H1 (cell line): ENCODE measurements around the gene C2CD3. TPM values are rescaled to one million over a fixed set of nuclear protein-coding genes. Genes with fewer than 3 reads are reported as not detected.

Experiments
- CTCF ChIA-PET: fragments of 300-600 bp; sonication (Branson Sonifier 250); formaldehyde crosslinking; loops from one replicate; lab custom pipeline; 2021; ENCODE audit not compliant: partially characterized antibody; lab: Charles Lee
- POLR2A ChIA-PET: fragments of 300-600 bp; sonication (Branson Sonifier 250); formaldehyde crosslinking; loops from one replicate; lab custom pipeline; 2021; ENCODE audit warnings: inconsistent platforms; ENCODE audit not compliant: partially characterized antibody; lab: Charles Lee
- DNase-seq, 2 experiments: peaks; one replicate each; pipeline versions ENCODE4 v3.0.0 to v3.0.0-alpha.2; 2010 to 2022; ENCODE audit warnings: low spot score in 2 of 2, low read depth in 1 of 2, mixed read lengths in 1 of 2
- FAIRE-seq: peaks from 2 replicates; lab custom pipeline; 2011; peaks lifted over from hg19 to GRCh38; lab: Jason Lieb, UNC
- H2AFZ ChIP-seq: 2 replicates; pipeline ENCODE4 v1.8.1; 2012; ENCODE audit warnings: low read length, inconsistent platforms
- H2AK5ac ChIP-seq: 2 replicates; pipeline ENCODE4 v1.6.1; 2013; ENCODE audit warnings: low read depth, low read length
- H2BK120ac ChIP-seq: replicated peaks from 2 replicates; pipeline ENCODE3; 2013; ENCODE audit warnings: low read depth, low read length, inconsistent platforms
- H2BK12ac ChIP-seq: 2 replicates; pipeline ENCODE4 v1.6.1; 2013; ENCODE audit warnings: low read depth, low read length
- H2BK15ac ChIP-seq: 2 replicates; pipeline ENCODE4 v1.6.1; 2013; ENCODE audit warnings: low read length
- H2BK20ac ChIP-seq: 2 replicates; pipeline ENCODE4 v1.6.1; 2013; ENCODE audit warnings: low read length
- H2BK5ac ChIP-seq: 2 replicates; pipeline ENCODE4 v1.6.1; 2013; ENCODE audit warnings: low read depth, low read length
- H3K14ac ChIP-seq: 2 replicates; pipeline ENCODE4 v1.6.1; 2013; ENCODE audit warnings: inconsistent platforms; ENCODE audit not compliant: insufficient read length
- H3K18ac ChIP-seq: 2 replicates; pipeline ENCODE4 v1.6.1; 2013; ENCODE audit warnings: low read length; ENCODE audit errors: extremely low read depth
- H3K23ac ChIP-seq: 2 replicates; pipeline ENCODE4 v1.6.1; 2013; ENCODE audit warnings: inconsistent platforms; ENCODE audit not compliant: insufficient read length
- H3K23me2 ChIP-seq: 2 replicates; pipeline ENCODE4 v1.6.1; 2013; ENCODE audit warnings: low read depth, low read length
- H3K27ac ChIP-seq: 2 replicates; pipeline ENCODE4 v1.6.1; 2011; ENCODE audit warnings: low read depth, low read length, inconsistent platforms
- H3K27me3 ChIP-seq, 4 experiments: replicated peaks in 1 of 4; 1 replicate in 1 of 4; 2 replicates in 3 of 4; pipeline versions ENCODE4 v1.6.1 to v1.8.1; 2011 to 2013; ENCODE audit warnings: low read length in 3 of 4, mild to moderate bottlenecking in 3 of 4, inconsistent platforms in 2 of 4, mixed read lengths in 2 of 4, moderate library complexity in 1 of 4; ENCODE audit not compliant: control insufficient read depth in 3 of 4, insufficient read depth in 3 of 4; ENCODE audit errors: extremely low read depth in 1 of 4
- H3K36me3 ChIP-seq, 4 experiments: 2 replicates each; pipeline versions ENCODE4 v1.6.1 to v1.8.1; 2011 to 2013; ENCODE audit warnings: mild to moderate bottlenecking in 4 of 4, low read length in 3 of 4, moderate library complexity in 2 of 4, control low read depth in 1 of 4, inconsistent platforms in 1 of 4; ENCODE audit not compliant: insufficient read depth in 4 of 4, control insufficient read depth in 2 of 4
- H3K4ac ChIP-seq: replicated peaks from 2 replicates; pipeline ENCODE3; 2013; ENCODE audit warnings: low read length, low read depth, mixed read lengths, inconsistent platforms; ENCODE audit not compliant: insufficient read length
- H3K4me1 ChIP-seq, 4 experiments: replicated peaks in 1 of 4; 1 replicate in 1 of 4; 2 replicates in 3 of 4; pipeline versions ENCODE4 v1.6.1 to v1.8.1; 2011 to 2013; ENCODE audit warnings: low read length in 3 of 4, inconsistent platforms in 2 of 4, mixed read lengths in 1 of 4; ENCODE audit not compliant: insufficient read depth in 4 of 4, control insufficient read depth in 3 of 4
- H3K4me2 ChIP-seq, 2 experiments: 2 replicates each; pipeline versions ENCODE4 v1.6.1 to v1.8.1; 2011 to 2013; ENCODE audit warnings: low read depth in 2 of 2, low read length in 2 of 2, control low read depth in 1 of 2, inconsistent platforms in 1 of 2, mild to moderate bottlenecking in 1 of 2; ENCODE audit not compliant: insufficient read depth in 1 of 2
- H3K4me3 ChIP-seq, 4 experiments: fragments of 200-600, 300-600 bp in 1 of 4; sonication (generic), shearing (Covaris generic), sonication (Bioruptor Twin) in 1 of 4; 2 replicates each; pipeline versions ENCODE4 v1.5.1 to v1.8.1; 2011 to 2016; ENCODE audit warnings: low read length in 4 of 4, low read depth in 3 of 4, control low read depth in 2 of 4, inconsistent platforms in 2 of 4, mild to moderate bottlenecking in 2 of 4, mixed read lengths in 1 of 4, moderate library complexity in 1 of 4; ENCODE audit not compliant: insufficient read depth in 2 of 4; ENCODE audit errors: extremely low read depth in 1 of 4
- H3K56ac ChIP-seq: replicated peaks from 2 replicates; pipeline ENCODE3; 2013; ENCODE audit warnings: low read depth, mild to moderate bottlenecking, mixed read lengths, low read length, inconsistent platforms; ENCODE audit not compliant: insufficient read length
- H3K79me1 ChIP-seq: 2 replicates; pipeline ENCODE4 v1.6.1; 2013; ENCODE audit warnings: low read depth, low read length, control low read depth
- H3K79me2 ChIP-seq, 2 experiments: 2 replicates each; pipeline versions ENCODE4 v1.6.1 to v1.8.1; 2012 to 2013; ENCODE audit warnings: low read length in 2 of 2, mild to moderate bottlenecking in 2 of 2, inconsistent platforms in 1 of 2; ENCODE audit not compliant: insufficient read depth in 2 of 2, control insufficient read depth in 1 of 2
- H3K9ac ChIP-seq, 4 experiments: replicated peaks in 1 of 4; 1 replicate in 1 of 4; 2 replicates in 3 of 4; pipeline versions ENCODE4 v1.6.1 to v1.8.1; 2011 to 2013; ENCODE audit warnings: low read depth in 3 of 4, low read length in 3 of 4, control low read depth in 2 of 4, mild to moderate bottlenecking in 2 of 4, moderate library complexity in 2 of 4, inconsistent platforms in 1 of 4; ENCODE audit errors: extremely low read depth in 1 of 4
- H3K9me3 ChIP-seq, 2 experiments: 2 replicates each; pipeline versions ENCODE4 v1.6.1 to v1.8.1; 2012 to 2013; ENCODE audit warnings: mild to moderate bottlenecking in 2 of 2, moderate library complexity in 2 of 2, control low read depth in 1 of 2, inconsistent platforms in 1 of 2, low read depth in 1 of 2, low read length in 1 of 2, mixed read lengths in 1 of 2; ENCODE audit not compliant: insufficient read depth in 2 of 2
- H4K20me1 ChIP-seq, 2 experiments: replicated peaks in 1 of 2; 2 replicates each; pipeline versions ENCODE3 to v1.8.1; 2011 to 2013; ENCODE audit warnings: inconsistent platforms in 2 of 2, low read length in 2 of 2, mild to moderate bottlenecking in 1 of 2; ENCODE audit not compliant: insufficient read depth in 2 of 2, control insufficient read depth in 1 of 2
- H4K5ac ChIP-seq: 2 replicates; pipeline ENCODE4 v1.6.1; 2013; ENCODE audit warnings: low read length, low read depth, mixed read lengths, inconsistent platforms; ENCODE audit not compliant: insufficient read length
- H4K8ac ChIP-seq: 2 replicates; pipeline ENCODE4 v1.8.0; 2013; ENCODE audit warnings: mild to moderate bottlenecking, moderate library complexity, low read length, inconsistent platforms; ENCODE audit not compliant: insufficient read depth; ENCODE audit errors: extremely low read depth
- H4K91ac ChIP-seq: replicated peaks from 2 replicates; pipeline ENCODE3; 2013; ENCODE audit warnings: low read length, mixed read lengths, inconsistent platforms; ENCODE audit not compliant: insufficient read length
- ASH2L ChIP-seq: fragments of 200-600, 300-600 bp; sonication (generic); IDR thresholded peaks from one replicate; pipeline ENCODE4 v1.7.1; 2017; ENCODE audit warnings: low read length
- CEBPB ChIP-seq: IDR thresholded peaks from 2 replicates; pipeline ENCODE4 v1.6.1; 2012; ENCODE audit warnings: low read depth, low read length
- FOSL1 ChIP-seq: IDR thresholded peaks from 2 replicates; pipeline ENCODE4 v1.6.1; 2011; ENCODE audit warnings: mild to moderate bottlenecking, low read depth, low read length, moderate library complexity; ENCODE audit not compliant: insufficient read depth
- JUN ChIP-seq: IDR thresholded peaks from 2 replicates; pipeline ENCODE4 v1.6.1; 2011; ENCODE audit warnings: low read depth, mild to moderate bottlenecking, improper control_type of control experiment, low read length
- KDM5A ChIP-seq: fragments of 200-600 bp; IDR thresholded peaks from 2 replicates; pipeline ENCODE4 v1.7.1; 2012; ENCODE audit warnings: mild to moderate bottlenecking, low read length, inconsistent platforms, mixed read lengths
- SIRT6 ChIP-seq: IDR thresholded peaks from one replicate; pipeline ENCODE4 v1.7.1; 2012; ENCODE audit warnings: low read length, inconsistent platforms
- WGBS, 2 experiments: shearing (Covaris generic) in 1 of 2; methylation state at CpG; one replicate each; pipeline versions ENCODE4 v1.1.6 to v1.1.7; 2013 to 2015; ENCODE audit warnings: low lambda C conversion rate in 2 of 2, mixed read lengths in 2 of 2, inconsistent platforms in 1 of 2, low coverage in 1 of 2, missing lambda C conversion rate in 1 of 2; ENCODE audit not compliant: insufficient replicate concordance in 2 of 2, insufficient coverage in 1 of 2, insufficient read length in 1 of 2; ENCODE audit errors: extremely low coverage in 1 of 2, missing lambda C conversion rate in 1 of 2; 5-methylcytosine and 5-hydroxymethylcytosine counted together
- polyA plus RNA-seq, 7 experiments: library from polyadenylated mRNA; depleted of rRNA in 3 of 7; stranded (reverse) in 5 of 7; unstranded in 2 of 7; fragments of >200 nt in 5 of 7; fragments of 200-250 nt in 2 of 7; gene quantifications; 1 replicate in 5 of 7; 2 replicates in 1 of 7; 4 replicates in 1 of 7; pipeline versions ENCODE4 v1.2.1 to v1.2.3, GENCODE V29; 2011 to 2013; ENCODE audit warnings: missing spikeins in 2 of 7, mixed read lengths in 2 of 7
- total RNA-seq: library from RNA; stranded (reverse); fragmentation: NEBNext Ultra II Directional; extraction: Animal tissue kit (Norgen Biotek cat#: 25700); gene quantifications from 2 replicates; pipeline ENCODE4 v1.2.1, GENCODE V29; 2021
- TF ChIP-seq, protein P1 (sequence below): IDR thresholded peaks from 2 replicates; pipeline ENCODE4 v1.6.1; 2011; ENCODE audit warnings: low read length, improper control_type of control experiment

Gene C2CD3
- total and polyA plus RNA-seq, 2 of the 8 experiments (the other 6 are each of a cell fraction or from before 2014, with no cell fraction given), result 11.0 to 29.1 TPM

DNA sequence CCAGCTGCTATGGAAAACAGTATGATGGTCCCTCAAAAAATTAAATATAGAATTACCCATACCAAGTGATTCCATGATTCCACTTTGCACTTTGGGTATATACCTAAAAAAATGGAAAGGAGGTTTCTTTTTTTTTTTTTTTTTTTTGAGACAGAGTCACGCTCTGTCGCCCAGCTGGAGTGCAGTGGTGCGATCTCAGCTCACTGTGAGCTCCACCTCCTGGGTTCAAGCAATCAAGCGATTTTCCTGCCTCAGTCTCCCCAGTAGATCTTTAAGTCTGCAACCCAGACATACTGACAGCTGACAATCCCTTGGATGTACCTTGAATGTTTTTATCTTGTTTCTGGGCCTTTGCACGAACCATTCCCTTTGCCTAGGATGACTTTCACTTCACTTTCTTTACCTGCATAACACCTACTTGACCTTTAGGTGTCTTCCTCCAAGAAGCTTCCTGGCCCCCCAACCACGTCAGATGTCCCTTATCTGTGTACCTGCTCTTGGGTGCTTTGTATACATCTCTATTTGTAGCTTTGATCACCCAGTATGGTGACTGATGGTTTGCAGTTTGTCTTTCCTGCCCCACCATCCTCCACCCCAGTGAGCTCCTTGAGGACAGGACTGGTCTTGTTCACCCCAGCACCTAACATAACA, 173.6 kb downstream of the C2CD3 start:
- Histone ChIP-seq H3K4me3 (no peak overlapping the region), H3K14ac (no peak overlapping the region), H3K27ac (no peak overlapping the region), H3K4me2 (no peak overlapping the region), H3K79me2 (no peaks in the 10 kb centered on the region), H3K27me3 (no peaks in the 10 kb centered on the region), H3K56ac (no peak overlapping the region), H2AFZ (no peak overlapping the region), H4K91ac (no peak overlapping the region), H3K23me2 (no peaks in the 10 kb centered on the region), H3K23ac (no peak overlapping the region), H3K4ac (no peak overlapping the region), H4K20me1 (no peaks in the 10 kb centered on the region), H2BK15ac (no peak overlapping the region), H3K4me1 (no peaks in the 10 kb centered on the region; a peak in 1 of 7 replicates), H2BK20ac (no peak overlapping the region), H4K5ac (no peak overlapping the region), H2BK120ac (no peak overlapping the region), H3K9ac (no peak overlapping the region), H2BK12ac (no peak overlapping the region), H2AK5ac (no peak overlapping the region), H4K8ac (no peak overlapping the region), H3K9me3 (no peaks in the 10 kb centered on the region), H3K18ac (no peak overlapping the region), H3K36me3 (no peaks in the 10 kb centered on the region), H2BK5ac (no peak overlapping the region), H3K79me1 (no peaks in the 10 kb centered on the region)
- TF ChIP-seq CEBPB, result no peak
- TF ChIP-seq, protein P1, sequence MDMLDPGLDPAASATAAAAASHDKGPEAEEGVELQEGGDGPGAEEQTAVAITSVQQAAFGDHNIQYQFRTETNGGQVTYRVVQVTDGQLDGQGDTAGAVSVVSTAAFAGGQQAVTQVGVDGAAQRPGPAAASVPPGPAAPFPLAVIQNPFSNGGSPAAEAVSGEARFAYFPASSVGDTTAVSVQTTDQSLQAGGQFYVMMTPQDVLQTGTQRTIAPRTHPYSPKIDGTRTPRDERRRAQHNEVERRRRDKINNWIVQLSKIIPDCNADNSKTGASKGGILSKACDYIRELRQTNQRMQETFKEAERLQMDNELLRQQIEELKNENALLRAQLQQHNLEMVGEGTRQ, result no peak
- TF ChIP-seq JUN, result no peak
- no peak for TF ChIP-seq FOSL1
- TF ChIP-seq SIRT6, result no peak
- no peak for TF ChIP-seq KDM5A
- no peak for TF ChIP-seq ASH2L
- FAIRE-seq (no peak), DNase-seq (no peak)
- CTCF ChIA-PET, result interaction anchor here (0.6 to 1.7 kb wide), 5 partner anchors 9 to 182 kb away, joined by 3 to 5 read pairs (median 3); partner anchors contain the start of gene UCP2
- 97% methylated on average over 3 of the region's 6 CpGs; no CpG with 5 or more reads in 1 of the 2 experiments for whole genome bisulfite sequencing, 2 experiments
- POLR2A ChIA-PET, result interaction anchor here (0.9 to 2.3 kb wide), 3 partner anchors 11 to 21 kb away, joined by 3 to 11 read pairs (median 4); partner anchors contain the start of genes UCP2 and UCP3
